Prostate gland (tissue), 2 donors: Measurements from ENCODE around the gene ANKRD16.

Experiments used
- POLR2A ChIP-seq: fragments of 450-650 bp; IDR thresholded peaks from one replicate; pipeline ENCODE4 v1.6.1; 2016; ENCODE audit warnings: antibody characterized with exemption, mild to moderate bottlenecking
- POLR2AphosphoS5 ChIP-seq: sonication (generic); formaldehyde crosslinking; IDR thresholded peaks from one replicate; pipeline ENCODE4 v1.6.1; 2017; ENCODE audit warnings: antibody characterized with exemption
- TF ChIP-seq, protein P1 (sequence below), 4 experiments: fragments of 200-600 bp in 2 of 4; fragments of 450-650 bp in 2 of 4; sonication (generic) in 2 of 4; IDR thresholded peaks; 1 replicate in 3 of 4; 2 replicates in 1 of 4; pipeline ENCODE4 v1.5.1; 2016 to 2019; ENCODE audit warnings: antibody characterized with exemption in 4 of 4, mild to moderate bottlenecking in 2 of 4, moderate library complexity in 2 of 4

GRCh38 chr10:5938291-5938690 lies 48.6 kb upstream of the ANKRD16 start:
- TF ChIP-seq, protein P1, sequence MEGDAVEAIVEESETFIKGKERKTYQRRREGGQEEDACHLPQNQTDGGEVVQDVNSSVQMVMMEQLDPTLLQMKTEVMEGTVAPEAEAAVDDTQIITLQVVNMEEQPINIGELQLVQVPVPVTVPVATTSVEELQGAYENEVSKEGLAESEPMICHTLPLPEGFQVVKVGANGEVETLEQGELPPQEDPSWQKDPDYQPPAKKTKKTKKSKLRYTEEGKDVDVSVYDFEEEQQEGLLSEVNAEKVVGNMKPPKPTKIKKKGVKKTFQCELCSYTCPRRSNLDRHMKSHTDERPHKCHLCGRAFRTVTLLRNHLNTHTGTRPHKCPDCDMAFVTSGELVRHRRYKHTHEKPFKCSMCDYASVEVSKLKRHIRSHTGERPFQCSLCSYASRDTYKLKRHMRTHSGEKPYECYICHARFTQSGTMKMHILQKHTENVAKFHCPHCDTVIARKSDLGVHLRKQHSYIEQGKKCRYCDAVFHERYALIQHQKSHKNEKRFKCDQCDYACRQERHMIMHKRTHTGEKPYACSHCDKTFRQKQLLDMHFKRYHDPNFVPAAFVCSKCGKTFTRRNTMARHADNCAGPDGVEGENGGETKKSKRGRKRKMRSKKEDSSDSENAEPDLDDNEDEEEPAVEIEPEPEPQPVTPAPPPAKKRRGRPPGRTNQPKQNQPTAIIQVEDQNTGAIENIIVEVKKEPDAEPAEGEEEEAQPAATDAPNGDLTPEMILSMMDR (IDR thresholded peaks at IDR 0.05): no peak
- TF ChIP-seq POLR2A (no peak), POLR2AphosphoS5 (no peak)
